ENCODE results near the gene SHKBP1. TPM values are rescaled to one million over a fixed set of nuclear protein-coding genes. Genes with fewer than 3 reads are reported as not detected.
"Not testable (repeated sequence)": the region's sequence is repeated elsewhere in the genome, so short reads cannot be mapped to it uniquely, and the experiment has no call there.

The SHKBP1 gene
- total RNA-seq, 2 donors from 2014 or later: 113 to 126 TPM

GRCh38 chr19:40619333-40620160 lies 42.9 kb downstream of the SHKBP1 start:
- H3K4me1 Mint-ChIP-seq: peaks cover 26% of the 10 kb centered on the region
- no peak overlapping the region for H3K4me3 Mint-ChIP-seq
- no peaks in the 10 kb centered on the region for H3K27me3 Mint-ChIP-seq
- no peak for ATAC-seq (replicated peaks)
- no peaks in the 10 kb centered on the region for H3K9me3 Mint-ChIP-seq
- peak overlapping the region; percentile 89 for H3K27ac Mint-ChIP-seq
- H3K36me3 Mint-ChIP-seq (ENCODE audit: low read depth): peaks cover 100% of the 10 kb centered on the region

- Mint-ChIP-seq H3K9me3 (no peaks in the 10 kb centered on the region), H3K36me3 (ENCODE audit: low read depth) (peaks cover 100% of the 10 kb centered on the region), H3K4me1 (peaks cover 25% of the 10 kb centered on the region), H3K27me3 (no peaks in the 10 kb centered on the region), H3K4me3 (no peak overlapping the region), H3K27ac (peak overlapping the region; percentile 89)
- ATAC-seq (replicated peaks): no peak
These were observed 43.5 kb downstream of the SHKBP1 start for GRCh38 chr19:40620161-40620485.

- Mint-ChIP-seq H3K27ac (peak overlapping the region; percentile 66), H3K36me3 (ENCODE audit: low read depth) (peaks cover 100% of the 10 kb centered on the region), H3K4me1 (peaks cover 25% of the 10 kb centered on the region), H3K27me3 (no peaks in the 10 kb centered on the region), H3K9me3 (no peaks in the 10 kb centered on the region), H3K4me3 (no peak overlapping the region)
- no peak for ATAC-seq (replicated peaks)
These were observed 44.6 kb downstream of the SHKBP1 start for GRCh38 chr19:40621283-40621682.

GRCh38 chr19:40621966-40622772 lies 45.5 kb downstream of the SHKBP1 start:
- Mint-ChIP-seq H3K4me3 (no peak overlapping the region), H3K27me3 (no peaks in the 10 kb centered on the region), H3K9me3 (no peaks in the 10 kb centered on the region), H3K4me1 (peaks cover 25% of the 10 kb centered on the region), H3K27ac (peak overlapping the region; percentile 66), H3K36me3 (ENCODE audit: low read depth) (peaks cover 100% of the 10 kb centered on the region)
- no peak for ATAC-seq (replicated peaks)

GRCh38 chr19:40622773-40623075 lies 46.1 kb downstream of the SHKBP1 start:
- Mint-ChIP-seq H3K4me3 (no peak overlapping the region), H3K4me1 (peaks cover 25% of the 10 kb centered on the region), H3K9me3 (no peaks in the 10 kb centered on the region), H3K27me3 (no peaks in the 10 kb centered on the region), H3K27ac (no peak overlapping the region), H3K36me3 (ENCODE audit: low read depth) (peaks cover 100% of the 10 kb centered on the region)
- no peak for ATAC-seq (replicated peaks)

- H3K27me3 Mint-ChIP-seq: no peaks in the 10 kb centered on the region
- no peak overlapping the region for H3K4me3 Mint-ChIP-seq
- ATAC-seq (replicated peaks): peak; percentile 49
- H3K27ac Mint-ChIP-seq: no peak overlapping the region
- H3K9me3 Mint-ChIP-seq: no peaks in the 10 kb centered on the region
- peaks cover 100% of the 10 kb centered on the region for H3K36me3 Mint-ChIP-seq (ENCODE audit: low read depth)
- H3K4me1 Mint-ChIP-seq: peaks cover 25% of the 10 kb centered on the region
These were observed 47.0 kb downstream of the SHKBP1 start for GRCh38 chr19:40623403-40624251.

- Mint-ChIP-seq H3K36me3 (ENCODE audit: low read depth) (peaks cover 98% of the 10 kb centered on the region), H3K4me1 (peaks cover 25% of the 10 kb centered on the region)
- not testable (repeated sequence) for H3K27ac Mint-ChIP-seq; ATAC-seq (replicated peaks); H3K4me3 Mint-ChIP-seq; H3K27me3 Mint-ChIP-seq; H3K9me3 Mint-ChIP-seq
These were observed 47.9 kb downstream of the SHKBP1 start for GRCh38 chr19:40624369-40625153.

- Mint-ChIP-seq H3K27me3 (no peaks in the 10 kb centered on the region), H3K4me3 (no peak overlapping the region), H3K9me3 (no peaks in the 10 kb centered on the region), H3K27ac (peak overlapping the region; percentile 77), H3K36me3 (ENCODE audit: low read depth) (peaks cover 95% of the 10 kb centered on the region), H3K4me1 (peaks cover 25% of the 10 kb centered on the region)
- peak; percentile 20 for ATAC-seq (replicated peaks)
These were observed 48.9 kb downstream of the SHKBP1 start for GRCh38 chr19:40625406-40626120.

GRCh38 chr19:40626918-40627317 lies 50.2 kb downstream of the SHKBP1 start:
- Mint-ChIP-seq H3K4me3 (no peak overlapping the region), H3K27me3 (no peaks in the 10 kb centered on the region), H3K9me3 (no peaks in the 10 kb centered on the region), H3K27ac (peak overlapping the region; percentile 77), H3K36me3 (ENCODE audit: low read depth) (peaks cover 82% of the 10 kb centered on the region), H3K4me1 (peaks cover 20% of the 10 kb centered on the region)
- ATAC-seq (replicated peaks): no peak

- Mint-ChIP-seq H3K36me3 (ENCODE audit: low read depth) (peaks cover 74% of the 10 kb centered on the region), H3K9me3 (no peaks in the 10 kb centered on the region), H3K27me3 (no peaks in the 10 kb centered on the region), H3K4me3 (no peak overlapping the region), H3K4me1 (peaks cover 20% of the 10 kb centered on the region), H3K27ac (no peak overlapping the region)
- ATAC-seq (replicated peaks): peak; percentile 37
These were observed 51.0 kb downstream of the SHKBP1 start for GRCh38 chr19:40627486-40628279.

GRCh38 chr19:40629346-40629745 lies 52.7 kb downstream of the SHKBP1 start:
- Mint-ChIP-seq H3K9me3 (no peaks in the 10 kb centered on the region), H3K36me3 (ENCODE audit: low read depth) (peaks cover 57% of the 10 kb centered on the region), H3K27ac (peak overlapping the region; percentile 26), H3K4me1 (peaks cover 21% of the 10 kb centered on the region), H3K27me3 (no peaks in the 10 kb centered on the region), H3K4me3 (no peak overlapping the region)
- ATAC-seq (replicated peaks): no peak

- Mint-ChIP-seq H3K4me1 (peaks cover 16% of the 10 kb centered on the region), H3K36me3 (ENCODE audit: low read depth) (peaks cover 44% of the 10 kb centered on the region), H3K4me3 (no peak overlapping the region), H3K27me3 (no peaks in the 10 kb centered on the region), H3K27ac (no peak overlapping the region), H3K9me3 (no peaks in the 10 kb centered on the region)
- ATAC-seq (replicated peaks): no peak
These were observed 54.0 kb downstream of the SHKBP1 start for GRCh38 chr19:40630571-40631160.
